GM12878 (cell line): ENCODE results near the gene ZDHHC14. TPM values are rescaled to one million over a fixed set of nuclear protein-coding genes. Genes with fewer than 3 reads are reported as not detected.

ENCODE experiments used
- ATAC-seq: fragments of 200-7000 bp; cut with Tn5 transposase; 3 replicates; pipeline ENCODE4 v1.9.1; 2020; ENCODE audit warnings: mild to moderate bottlenecking, moderate library complexity
- BruUV-seq: library from RNA; stranded (reverse); fragments of 400-500 nt; replicated peaks from 2 replicates; lab custom pipeline; 2021; lab: Mats Ljungman, UMichigan
- CTCF ChIA-PET: fragments of 300-600 bp; sonication (Branson Sonifier 250); formaldehyde crosslinking; extraction: SDS; loops from one replicate; lab custom pipeline; 2021; ENCODE audit warnings: inconsistent platforms; lab: Yijun Ruan, JAX
- POLR2A ChIA-PET: fragments of 350-600 bp; formaldehyde crosslinking; extraction: SDS; loops from one replicate; lab custom pipeline; 2021; ENCODE audit warnings: inconsistent platforms; lab: Charles Lee
- RAD21 ChIA-PET: fragments of 300-600 bp; sonication (Branson Sonifier 250); formaldehyde crosslinking; loops from one replicate; lab custom pipeline; 2023; ENCODE audit warnings: antibody characterized with exemption; ENCODE audit not compliant: unreplicated experiment; lab: Charles Lee
- SMC1A ChIA-PET: fragments of 300-600 bp; sonication (Branson Sonifier 250); formaldehyde crosslinking; loops from one replicate; lab custom pipeline; 2023; ENCODE audit not compliant: unreplicated experiment, uncharacterized antibody; lab: Charles Lee
- DNase-seq: peaks from one replicate; pipeline ENCODE4 v3.0.0-alpha.2; 2011; ENCODE audit warnings: low read depth, low spot score
- FAIRE-seq: peaks from 3 replicates; lab custom pipeline; 2011; peaks lifted over from hg19 to GRCh38; lab: Jason Lieb, UNC
- H2AFZ ChIP-seq: 2 replicates; pipeline ENCODE4 v1.6.0; 2011; ENCODE audit warnings: low read depth, low read length, control low read depth; ENCODE audit not compliant: control insufficient read depth
- H3K27ac ChIP-seq: 2 replicates; pipeline ENCODE4 v1.5.1; 2011; ENCODE audit warnings: control low read depth; ENCODE audit not compliant: control insufficient read depth, insufficient read depth
- H3K27me3 ChIP-seq, 2 experiments: replicated peaks in 1 of 2; 2 replicates each; pipeline versions ENCODE4 v1.6.0 to v1.6.1; 2011; ENCODE audit warnings: low read length in 1 of 2; ENCODE audit not compliant: control insufficient read depth in 2 of 2, insufficient read depth in 2 of 2
- H3K36me3 ChIP-seq, 2 experiments: 2 replicates each; pipeline ENCODE4 v1.5.1; 2011; ENCODE audit warnings: low read length in 1 of 2; ENCODE audit not compliant: control insufficient read depth in 2 of 2, insufficient read depth in 2 of 2
- H3K4me1 ChIP-seq: 2 replicates; pipeline ENCODE4 v1.6.1; 2011; ENCODE audit warnings: mild to moderate bottlenecking, low read length, moderate library complexity, mixed read lengths; ENCODE audit not compliant: control insufficient read depth, insufficient read depth
- H3K4me2 ChIP-seq: 2 replicates; pipeline ENCODE4 v1.6.0; 2011; ENCODE audit warnings: control low read depth; ENCODE audit not compliant: control insufficient read depth, insufficient read depth
- H3K4me3 ChIP-seq: fragments of 200-600 bp; sonication (generic); 2 replicates; pipeline ENCODE4 v1.5.1; 2016
- H3K79me2 ChIP-seq: 2 replicates; pipeline ENCODE4 v1.6.0; 2011; ENCODE audit warnings: low read length; ENCODE audit not compliant: control insufficient read depth, insufficient read depth
- H3K9ac ChIP-seq: 2 replicates; pipeline ENCODE4 v1.8.0; 2011; ENCODE audit warnings: low read length, control low read depth, mixed read lengths; ENCODE audit not compliant: control insufficient read depth, insufficient read depth
- H3K9me3 ChIP-seq: replicated peaks from 3 replicates; pipeline ENCODE4 v1.5.1; 2011; ENCODE audit warnings: mild to moderate bottlenecking, low read length; ENCODE audit not compliant: control insufficient read depth, insufficient read depth
- H4K20me1 ChIP-seq: 2 replicates; pipeline ENCODE4 v1.6.0; 2011; ENCODE audit not compliant: control insufficient read depth, insufficient read depth
- MYB ChIP-seq: fragments of 150-350 bp; IDR thresholded peaks from 2 replicates; pipeline ENCODE4 v1.6.1; 2014; ENCODE audit warnings: mild to moderate bottlenecking, low read depth, low read length, borderline replicate concordance
- PAX5 ChIP-seq: IDR thresholded peaks from 2 replicates; pipeline ENCODE4 v1.6.1; 2011; ENCODE audit warnings: low read depth, low read length, borderline replicate concordance
- POLR2AphosphoS2 ChIP-seq: IDR thresholded peaks from 2 replicates; pipeline ENCODE4 v1.6.1; 2011; ENCODE audit warnings: low read depth, mild to moderate bottlenecking, low read length, improper control_type of control experiment, moderate library complexity
- ZNF592 ChIP-seq: fragments of 450-650 bp; IDR thresholded peaks from 2 replicates; pipeline ENCODE4 v1.6.1; 2017; ENCODE audit warnings: mild to moderate bottlenecking, moderate library complexity
- WGBS: methylation state at CpG from one replicate; pipeline ENCODE4 v1.1.6; 2016; ENCODE audit warnings: low lambda C conversion rate; ENCODE audit not compliant: insufficient replicate concordance, insufficient coverage; ENCODE audit errors: missing lambda C conversion rate; 5-methylcytosine and 5-hydroxymethylcytosine counted together
- in situ Hi-C: fragments of 300-500 bp; cut with MboI; formaldehyde crosslinking; loops from 9 replicates; pipeline ENCODE4 v1.14.3; 2018; ENCODE audit warnings: mixed read lengths
- intact Hi-C: fragments of 100-400 bp; cut with micrococcal nuclease; formaldehyde crosslinking; loops from one replicate; pipeline ENCODE4 v1.14.2; 2022; ENCODE audit not compliant: unreplicated experiment
- polyA plus RNA-seq, 11 experiments: library from polyadenylated mRNA; depleted of rRNA in 4 of 11; unstranded in 6 of 11; stranded (reverse) in 5 of 11; fragments of >200 nt; fragmentation: Nextera tagmentation in 4 of 11; fragmentation: Illumina TruSeq in 1 of 11; extraction: Ambion mirVana in 4 of 11; extraction: Trizol in 1 of 11; gene quantifications; 1 replicate in 1 of 11; 2 replicates in 10 of 11; pipeline versions ENCODE4 v1.2.1 to v1.2.3, GENCODE V29; 2011 to 2016; ENCODE audit warnings: inconsistent platforms in 2 of 11, missing spikeins in 2 of 11, low read depth in 1 of 11
- total RNA-seq, 4 experiments: library from RNA; depleted of rRNA in 3 of 4; stranded (reverse); fragments of >200 nt in 3 of 4; fragmentation: Illumina TruSeq in 1 of 4; extraction: Trizol in 1 of 4; gene quantifications; 2 replicates each; pipeline versions ENCODE4 v1.2.1 to v1.2.3, GENCODE V29; 2013 to 2021
- TF ChIP-seq, protein P1 (sequence below): IDR thresholded peaks from 2 replicates; pipeline ENCODE4 v1.6.1; 2012; ENCODE audit warnings: improper control_type of control experiment, low read depth, low read length; ENCODE audit not compliant: insufficient replicate concordance
- TF ChIP-seq, protein P2 (sequence below): fragments of 450-650 bp; formaldehyde crosslinking; IDR thresholded peaks from 2 replicates; pipeline ENCODE4 v1.4.0; 2020; ENCODE audit warnings: mild to moderate bottlenecking, moderate library complexity

ZDHHC14 gene
- total and polyA plus RNA-seq, 10 of the 15 experiments (the other 5 are each of a cell fraction or from before 2014, with no cell fraction given): 0.15 to 16.0 (median 0.76) TPM; not detected in 1

- no peak for TF ChIP-seq PAX5
- TF ChIP-seq, protein P1, sequence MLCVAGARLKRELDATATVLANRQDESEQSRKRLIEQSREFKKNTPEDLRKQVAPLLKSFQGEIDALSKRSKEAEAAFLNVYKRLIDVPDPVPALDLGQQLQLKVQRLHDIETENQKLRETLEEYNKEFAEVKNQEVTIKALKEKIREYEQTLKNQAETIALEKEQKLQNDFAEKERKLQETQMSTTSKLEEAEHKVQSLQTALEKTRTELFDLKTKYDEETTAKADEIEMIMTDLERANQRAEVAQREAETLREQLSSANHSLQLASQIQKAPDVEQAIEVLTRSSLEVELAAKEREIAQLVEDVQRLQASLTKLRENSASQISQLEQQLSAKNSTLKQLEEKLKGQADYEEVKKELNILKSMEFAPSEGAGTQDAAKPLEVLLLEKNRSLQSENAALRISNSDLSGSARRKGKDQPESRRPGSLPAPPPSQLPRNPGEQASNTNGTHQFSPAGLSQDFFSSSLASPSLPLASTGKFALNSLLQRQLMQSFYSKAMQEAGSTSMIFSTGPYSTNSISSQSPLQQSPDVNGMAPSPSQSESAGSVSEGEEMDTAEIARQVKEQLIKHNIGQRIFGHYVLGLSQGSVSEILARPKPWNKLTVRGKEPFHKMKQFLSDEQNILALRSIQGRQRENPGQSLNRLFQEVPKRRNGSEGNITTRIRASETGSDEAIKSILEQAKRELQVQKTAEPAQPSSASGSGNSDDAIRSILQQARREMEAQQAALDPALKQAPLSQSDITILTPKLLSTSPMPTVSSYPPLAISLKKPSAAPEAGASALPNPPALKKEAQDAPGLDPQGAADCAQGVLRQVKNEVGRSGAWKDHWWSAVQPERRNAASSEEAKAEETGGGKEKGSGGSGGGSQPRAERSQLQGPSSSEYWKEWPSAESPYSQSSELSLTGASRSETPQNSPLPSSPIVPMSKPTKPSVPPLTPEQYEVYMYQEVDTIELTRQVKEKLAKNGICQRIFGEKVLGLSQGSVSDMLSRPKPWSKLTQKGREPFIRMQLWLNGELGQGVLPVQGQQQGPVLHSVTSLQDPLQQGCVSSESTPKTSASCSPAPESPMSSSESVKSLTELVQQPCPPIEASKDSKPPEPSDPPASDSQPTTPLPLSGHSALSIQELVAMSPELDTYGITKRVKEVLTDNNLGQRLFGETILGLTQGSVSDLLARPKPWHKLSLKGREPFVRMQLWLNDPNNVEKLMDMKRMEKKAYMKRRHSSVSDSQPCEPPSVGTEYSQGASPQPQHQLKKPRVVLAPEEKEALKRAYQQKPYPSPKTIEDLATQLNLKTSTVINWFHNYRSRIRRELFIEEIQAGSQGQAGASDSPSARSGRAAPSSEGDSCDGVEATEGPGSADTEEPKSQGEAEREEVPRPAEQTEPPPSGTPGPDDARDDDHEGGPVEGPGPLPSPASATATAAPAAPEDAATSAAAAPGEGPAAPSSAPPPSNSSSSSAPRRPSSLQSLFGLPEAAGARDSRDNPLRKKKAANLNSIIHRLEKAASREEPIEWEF: no peak
Observed at GRCh38 chr6:157684620-157685299, 303.8 kb downstream of the ZDHHC14 start (continued).

GRCh38 chr6:157685596-157686280 lies 304.7 kb downstream of the ZDHHC14 start:
- no peak overlapping the region for H3K4me3 ChIP-seq
- ATAC-seq: no peak
- ChIA-PET SMC1A (no interaction called here), RAD21 (no interaction called here), POLR2A (no interaction called here), CTCF (no interaction called here)
- FAIRE-seq: no peak
- no peak for DNase-seq
- H3K9ac ChIP-seq: no peak overlapping the region
- no peaks in the 10 kb centered on the region for H4K20me1 ChIP-seq
- no peak overlapping the region for H3K4me2 ChIP-seq
- no TSS peak for BruUV-seq
- intact Hi-C loops: no loop called here
- no peaks in the 10 kb centered on the region for H3K36me3 ChIP-seq
- 61% methylated on average over 10 of the region's 10 CpGs for WGBS
- no peaks in the 10 kb centered on the region for H3K4me1 ChIP-seq
- no peaks in the 10 kb centered on the region for H3K79me2 ChIP-seq
- no peaks in the 10 kb centered on the region; a peak in 2 of 4 replicates for H3K27me3 ChIP-seq
- no peak overlapping the region for H2AFZ ChIP-seq
- no peak overlapping the region for H3K27ac ChIP-seq
- in situ Hi-C loops: no loop called here
- H3K9me3 ChIP-seq: no peaks in the 10 kb centered on the region
- TF ChIP-seq, protein P2, sequence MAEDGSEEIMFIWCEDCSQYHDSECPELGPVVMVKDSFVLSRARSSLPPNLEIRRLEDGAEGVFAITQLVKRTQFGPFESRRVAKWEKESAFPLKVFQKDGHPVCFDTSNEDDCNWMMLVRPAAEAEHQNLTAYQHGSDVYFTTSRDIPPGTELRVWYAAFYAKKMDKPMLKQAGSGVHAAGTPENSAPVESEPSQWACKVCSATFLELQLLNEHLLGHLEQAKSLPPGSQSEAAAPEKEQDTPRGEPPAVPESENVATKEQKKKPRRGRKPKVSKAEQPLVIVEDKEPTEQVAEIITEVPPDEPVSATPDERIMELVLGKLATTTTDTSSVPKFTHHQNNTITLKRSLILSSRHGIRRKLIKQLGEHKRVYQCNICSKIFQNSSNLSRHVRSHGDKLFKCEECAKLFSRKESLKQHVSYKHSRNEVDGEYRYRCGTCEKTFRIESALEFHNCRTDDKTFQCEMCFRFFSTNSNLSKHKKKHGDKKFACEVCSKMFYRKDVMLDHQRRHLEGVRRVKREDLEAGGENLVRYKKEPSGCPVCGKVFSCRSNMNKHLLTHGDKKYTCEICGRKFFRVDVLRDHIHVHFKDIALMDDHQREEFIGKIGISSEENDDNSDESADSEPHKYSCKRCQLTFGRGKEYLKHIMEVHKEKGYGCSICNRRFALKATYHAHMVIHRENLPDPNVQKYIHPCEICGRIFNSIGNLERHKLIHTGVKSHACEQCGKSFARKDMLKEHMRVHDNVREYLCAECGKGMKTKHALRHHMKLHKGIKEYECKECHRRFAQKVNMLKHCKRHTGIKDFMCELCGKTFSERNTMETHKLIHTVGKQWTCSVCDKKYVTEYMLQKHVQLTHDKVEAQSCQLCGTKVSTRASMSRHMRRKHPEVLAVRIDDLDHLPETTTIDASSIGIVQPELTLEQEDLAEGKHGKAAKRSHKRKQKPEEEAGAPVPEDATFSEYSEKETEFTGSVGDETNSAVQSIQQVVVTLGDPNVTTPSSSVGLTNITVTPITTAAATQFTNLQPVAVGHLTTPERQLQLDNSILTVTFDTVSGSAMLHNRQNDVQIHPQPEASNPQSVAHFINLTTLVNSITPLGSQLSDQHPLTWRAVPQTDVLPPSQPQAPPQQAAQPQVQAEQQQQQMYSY (CRISPR knock-in tag): no peak
- TF ChIP-seq ZNF592: no peak
- TF ChIP-seq MYB: no peak
- no peak for TF ChIP-seq POLR2AphosphoS2
